HG02943 (cell line): ENCODE results near the gene ZKSCAN5.

Experiments used
- ATAC-seq: cut with Tn5 transposase; IDR thresholded peaks from one replicate; pipeline ENCODE4 v1.9.1; 2021; ENCODE audit warnings: mild to moderate bottlenecking, low read depth, moderate library complexity; ENCODE audit not compliant: unreplicated experiment

Gene ZKSCAN5

DNA sequence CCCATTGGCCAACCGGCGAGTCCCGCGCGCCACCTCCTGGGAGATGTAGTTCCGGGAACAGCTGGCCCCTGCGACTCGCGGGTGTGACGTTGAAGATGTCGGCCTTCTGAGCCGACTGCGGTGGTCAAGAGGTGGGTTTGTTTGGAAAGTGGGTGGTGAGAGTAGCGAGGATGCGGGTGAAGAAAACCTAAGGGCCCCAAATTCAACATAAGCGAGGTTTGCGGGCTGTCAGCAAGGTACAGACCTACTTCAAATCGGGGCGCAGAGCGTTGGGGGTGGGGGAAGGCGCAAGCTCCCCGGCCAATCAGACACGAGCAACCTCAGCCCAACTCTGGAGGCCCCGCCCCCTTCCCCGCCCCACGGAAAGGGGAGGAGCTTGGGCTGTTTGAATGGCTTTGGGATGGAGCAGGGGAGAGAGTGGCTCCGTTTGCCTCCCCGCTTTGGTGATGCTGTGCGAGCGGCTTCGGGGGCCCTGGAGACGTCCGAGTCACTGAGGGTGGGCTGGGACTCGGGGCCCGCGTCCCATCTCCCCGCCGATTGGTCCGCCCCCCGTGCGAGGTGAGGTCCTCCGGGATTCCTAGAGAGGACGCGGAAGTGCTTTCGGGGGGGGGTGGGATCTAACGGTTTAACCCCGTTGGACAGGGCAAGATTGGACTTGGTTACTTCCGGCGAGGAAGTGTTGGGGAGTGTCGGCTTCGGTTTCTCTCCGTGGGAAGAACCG, at the start of gene ZKSCAN5:
Gene ZKSCAN5, plus strand, starts transcription at position 60 of the 721 bp plus-strand sequence. CDS start 1,383 bp downstream, outside the sequence.
- peak; percentile 73 for ATAC-seq

GRCh38 chr7:99455874-99456273, 48.6 kb upstream of the ZKSCAN5 start:
- no peak for ATAC-seq

GRCh38 chr7:99456288-99456687, 48.2 kb upstream of the ZKSCAN5 start:
- ATAC-seq = no peak

- ATAC-seq = no peak
Measured at GRCh38 chr7:99457050-99457649, 47.3 kb upstream of the ZKSCAN5 start.

- no peak for ATAC-seq
Measured at GRCh38 chr7:99457650-99458493, 46.6 kb upstream of the ZKSCAN5 start.

DNA sequence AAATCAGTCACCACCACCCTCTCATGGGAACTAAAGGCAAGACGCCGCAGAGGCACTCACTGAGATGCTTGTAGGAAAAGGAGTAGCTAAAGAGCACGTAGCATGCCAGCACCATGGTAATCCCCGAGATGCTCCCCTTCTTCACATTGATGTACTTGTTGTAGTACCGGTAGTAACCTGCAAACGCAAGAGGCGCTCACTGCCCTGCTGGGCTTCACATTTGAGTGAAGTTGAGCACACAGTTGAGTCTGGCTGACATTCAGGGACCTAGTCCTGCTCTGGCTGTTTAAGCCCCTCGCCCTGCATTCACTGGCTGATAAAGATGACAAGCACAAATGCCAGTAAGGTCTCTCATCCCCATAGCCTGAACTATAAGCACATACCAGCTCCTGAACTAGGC, 45.4 kb upstream of the ZKSCAN5 start:
- no peak for ATAC-seq

DNA sequence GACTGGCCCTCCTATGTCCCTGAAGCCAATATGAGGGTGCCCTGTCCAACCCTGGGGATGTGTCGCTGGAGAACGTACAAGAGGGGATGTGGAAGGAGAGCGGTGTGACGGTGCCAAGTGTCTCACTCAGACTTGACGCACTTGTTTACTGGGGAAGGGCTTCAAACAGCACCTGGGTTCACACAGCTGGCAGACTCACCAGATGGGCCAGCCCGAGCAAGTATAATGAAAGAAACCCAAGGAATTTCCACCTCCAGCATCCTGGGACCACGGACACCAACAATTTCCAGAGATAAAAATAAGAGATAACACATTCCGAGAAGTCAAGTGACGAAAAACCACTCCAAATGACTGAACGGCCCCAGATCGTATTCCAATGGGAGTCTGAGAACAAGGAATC, 43.8 kb upstream of the ZKSCAN5 start:
- ATAC-seq = no peak

DNA sequence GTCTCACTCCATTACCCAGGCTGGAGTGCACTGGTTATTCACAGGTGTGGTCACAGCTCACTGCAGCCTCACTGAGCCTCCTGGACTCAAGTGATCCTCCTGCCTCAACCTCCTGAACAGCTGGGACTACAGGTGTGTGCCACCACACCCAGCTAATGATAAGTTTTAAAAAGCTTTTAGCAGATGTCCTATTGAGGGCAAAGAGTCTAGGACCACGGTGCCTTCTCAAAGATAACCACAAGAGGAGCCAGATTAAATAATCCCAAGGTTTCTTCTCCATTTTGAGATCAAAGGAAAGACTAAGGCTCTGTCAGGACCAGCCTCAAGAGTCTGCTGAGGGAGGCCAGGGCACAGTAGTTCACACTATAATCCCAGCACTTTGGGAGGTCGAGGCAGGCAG, 43.2 kb upstream of the ZKSCAN5 start:
- ATAC-seq = no peak

DNA sequence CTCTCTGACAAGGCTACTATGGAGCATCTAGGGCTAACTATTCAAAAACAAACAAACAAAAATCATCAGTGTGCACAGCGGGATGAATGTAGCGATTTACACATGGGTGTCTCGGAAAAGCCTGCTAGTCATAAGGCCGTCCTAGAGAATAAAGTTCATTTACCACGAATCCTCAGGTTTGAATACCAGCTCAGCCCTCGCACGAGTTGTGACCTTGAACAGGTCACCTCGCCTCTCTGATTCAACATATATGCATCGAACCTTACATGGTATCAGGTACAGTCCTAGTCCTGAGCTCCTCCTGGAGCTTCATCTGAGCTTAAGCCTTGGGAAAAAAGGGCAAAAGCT, 39.1 kb upstream of the ZKSCAN5 start:
- ATAC-seq = no peak

DNA sequence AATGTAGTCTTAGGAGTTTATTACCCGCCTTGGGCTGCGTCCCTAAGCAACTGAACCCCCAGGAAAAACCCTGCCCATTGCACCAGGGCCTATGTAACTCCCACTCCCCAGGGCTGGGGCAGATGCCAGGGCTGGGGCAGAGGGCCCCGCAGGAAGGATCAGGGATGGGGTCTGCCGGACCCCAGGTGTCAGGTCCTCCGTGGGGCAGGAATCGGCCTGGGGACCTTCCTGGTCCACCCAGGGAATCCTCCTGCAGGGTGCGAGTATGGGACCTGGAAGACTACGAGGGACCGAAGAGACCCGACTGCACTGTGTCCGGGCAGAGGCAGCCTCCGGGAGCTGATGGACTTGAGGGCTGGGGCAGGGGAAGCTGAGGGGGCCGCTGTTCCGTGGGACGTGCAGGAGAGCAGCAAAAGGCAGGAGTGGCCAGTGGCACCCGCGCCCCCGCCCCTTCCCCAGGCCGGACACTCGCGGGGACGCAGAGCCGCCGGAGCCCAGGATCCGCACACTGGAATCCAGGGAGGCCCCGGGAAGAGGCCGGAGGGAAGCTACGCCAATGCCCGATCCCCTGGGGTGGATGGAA, 36.0 kb upstream of the ZKSCAN5 start:
- ATAC-seq = no peak

- ATAC-seq = no peak
Measured at GRCh38 chr7:99469381-99470065, 34.9 kb upstream of the ZKSCAN5 start.

DNA sequence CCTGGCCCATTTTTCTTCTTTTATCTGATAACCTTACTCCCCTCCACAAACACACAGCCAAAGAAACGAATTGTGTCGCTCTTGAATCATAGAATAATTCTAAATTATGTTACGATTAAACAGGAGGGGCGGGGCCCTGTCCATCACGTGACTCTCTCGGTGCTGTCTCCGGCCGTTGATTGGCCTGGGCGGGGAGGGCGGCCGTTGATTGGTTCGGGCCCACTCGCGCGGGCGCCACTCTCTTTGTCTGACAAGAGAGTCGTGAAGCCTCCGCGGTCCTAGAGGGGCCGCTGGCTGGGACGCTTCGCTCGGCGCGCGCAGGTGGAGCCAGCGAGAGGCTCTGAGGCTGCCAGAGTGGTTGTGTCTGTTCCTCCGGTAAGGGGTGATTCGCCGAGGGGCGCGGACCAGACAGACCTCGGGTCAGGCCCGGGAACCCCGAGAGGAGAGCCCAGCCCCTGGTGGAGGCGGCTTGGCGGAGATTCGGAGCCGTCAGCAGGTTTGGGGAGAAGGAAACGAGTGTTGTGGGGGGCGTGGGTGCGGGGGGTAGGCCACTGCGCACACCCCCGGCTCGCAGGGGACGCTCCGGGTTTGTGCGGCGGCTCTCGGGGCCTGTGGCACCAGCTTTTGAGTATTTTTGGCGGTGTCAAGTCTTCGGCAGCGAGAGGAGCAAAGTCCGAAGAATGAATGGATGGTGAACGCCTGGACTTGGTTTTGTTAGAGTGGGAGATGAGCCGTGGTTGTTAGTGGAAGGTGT, 31.7 kb upstream of the ZKSCAN5 start, which contains the start of gene ZNF789:
Gene ZNF789, plus strand, starts transcription at position 330 of the 754 bp plus-strand sequence. CDS start 3,567 bp downstream, outside the sequence.
- ATAC-seq = peak; percentile 96

DNA sequence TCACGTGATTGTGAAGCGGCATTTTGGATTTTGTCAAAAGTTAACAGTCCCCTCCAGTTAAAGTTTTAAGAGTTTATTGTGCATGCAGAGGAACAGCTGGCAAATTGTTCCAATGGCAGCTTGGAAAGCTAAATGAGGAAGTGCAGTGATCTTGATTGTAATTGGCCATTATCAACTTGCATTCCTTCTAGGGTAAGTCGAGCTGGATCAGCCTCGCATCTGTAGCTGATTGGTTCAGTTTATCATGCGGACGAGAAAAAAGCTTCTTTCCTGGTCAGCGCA, 31.2 kb upstream of the ZKSCAN5 start:
- no peak for ATAC-seq

GRCh38 chr7:99476107-99476506, 28.4 kb upstream of the ZKSCAN5 start:
- ATAC-seq = no peak

- ATAC-seq = no peak
Measured at GRCh38 chr7:99478464-99479440, 25.7 kb upstream of the ZKSCAN5 start.

DNA sequence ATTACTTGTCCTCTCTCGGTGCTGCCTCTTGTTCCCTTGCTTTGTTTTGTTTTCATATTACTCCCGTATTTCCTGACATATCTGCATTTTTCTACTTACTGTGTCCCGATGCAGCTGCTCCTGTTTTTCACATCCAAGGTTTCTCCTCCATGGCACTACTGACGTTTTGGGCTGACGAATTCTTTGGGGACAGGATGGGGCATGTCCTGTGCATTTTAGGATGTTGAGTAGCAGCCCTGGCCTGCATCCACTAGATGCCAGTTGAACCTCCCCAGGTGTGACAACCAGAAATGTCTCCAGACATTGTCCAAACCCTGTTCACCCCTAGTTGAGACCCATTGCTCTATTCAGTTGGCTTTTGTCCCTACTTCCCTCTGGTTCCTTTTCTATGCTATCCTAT, 19.4 kb upstream of the ZKSCAN5 start:
- no peak for ATAC-seq

DNA sequence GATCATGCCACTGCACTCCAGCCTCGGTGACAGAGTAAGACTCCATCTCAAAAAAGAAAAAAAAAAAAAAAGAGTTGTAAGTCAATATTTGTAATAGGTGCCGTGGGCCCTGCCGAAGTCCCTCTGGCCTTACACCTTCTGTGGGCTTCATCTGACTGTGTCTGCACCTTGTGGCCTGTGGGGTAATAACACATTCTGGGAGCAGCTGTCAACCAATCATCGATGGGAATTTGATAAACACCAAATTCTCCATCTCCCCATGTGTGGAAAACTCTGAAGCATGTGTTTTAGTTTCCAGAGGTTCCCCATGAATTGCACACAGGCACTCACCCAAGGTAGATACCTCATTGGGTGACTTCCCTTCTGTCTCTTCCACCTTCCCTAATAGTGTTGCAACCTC, 15.2 kb upstream of the ZKSCAN5 start:
- ATAC-seq = no peak

- ATAC-seq = no peak
Measured at GRCh38 chr7:99490878-99491277, 13.6 kb upstream of the ZKSCAN5 start.

DNA sequence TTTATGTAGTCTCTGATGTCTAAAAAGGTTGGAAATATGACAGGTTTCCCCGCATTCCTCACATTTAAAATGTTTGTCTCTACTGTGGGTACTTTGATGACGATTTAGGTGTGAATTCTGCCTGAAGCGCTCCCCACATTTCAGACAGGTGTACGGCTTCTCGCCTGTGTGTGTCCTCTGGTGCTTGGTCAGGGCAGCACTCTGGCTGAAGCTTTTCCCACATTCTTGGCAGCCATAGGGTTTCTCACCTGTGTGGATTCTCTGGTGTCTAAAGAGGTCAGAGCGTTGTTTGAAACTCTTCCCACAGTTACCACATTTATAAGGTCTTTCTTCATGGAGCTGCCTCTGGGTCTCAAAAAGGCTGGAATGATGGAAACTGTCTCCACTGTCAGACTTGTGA, 10.6 kb upstream of the ZKSCAN5 start:
- no peak for ATAC-seq
